Kidney (tissue), 14 donors: ENCODE data around the gene CCDC192. TPM values are rescaled to one million over a fixed set of nuclear protein-coding genes. Genes with fewer than 3 reads are reported as not detected.

Experiments
- DNase-seq, 5 donors: peaks; one replicate each; pipeline ENCODE4 v3.0.0-alpha.2; 2013 to 2020
- FAIRE-seq: peaks from 2 replicates; lab custom pipeline; 2012; peaks lifted over from hg19 to GRCh38; lab: Jason Lieb, UNC
- H3K27ac ChIP-seq, 2 donors: one replicate each; pipeline ENCODE4 v1.7.0; 2013; ENCODE audit warnings: low read depth in 2 of 2, low read length in 2 of 2, inconsistent platforms in 1 of 2
- H3K27me3 ChIP-seq: one replicate; pipeline ENCODE4 v1.7.1; 2013; ENCODE audit warnings: low read length, inconsistent platforms; ENCODE audit not compliant: control insufficient read depth, insufficient read depth
- H3K36me3 ChIP-seq, 3 donors: one replicate each; pipeline versions ENCODE4 v1.7.0 to v1.7.1; 2013; ENCODE audit warnings: low read length in 3 of 3, control low read depth in 1 of 3, inconsistent platforms in 1 of 3; ENCODE audit not compliant: insufficient read depth in 3 of 3, control insufficient read depth in 2 of 3
- H3K4me1 ChIP-seq, 3 donors: one replicate each; pipeline versions ENCODE4 v1.7.0 to v1.7.1; 2013; ENCODE audit warnings: low read length in 3 of 3, inconsistent platforms in 1 of 3, low read depth in 1 of 3; ENCODE audit not compliant: control insufficient read depth in 2 of 3, insufficient read depth in 2 of 3
- H3K4me3 ChIP-seq, 3 donors: one replicate each; pipeline versions ENCODE4 v1.7.0 to v1.8.1; 2013; ENCODE audit warnings: low read length in 3 of 3, control low read depth in 1 of 3, inconsistent platforms in 1 of 3
- H3K9ac ChIP-seq, 3 donors: one replicate each; pipeline versions ENCODE4 v1.7.0 to v1.7.1; 2013; ENCODE audit warnings: low read length in 3 of 3, control low read depth in 1 of 3, inconsistent platforms in 1 of 3
- H3K9me3 ChIP-seq, 3 donors: one replicate each; pipeline versions ENCODE4 v1.7.0 to v1.7.1; 2013; ENCODE audit warnings: low read length in 3 of 3, control low read depth in 1 of 3, inconsistent platforms in 1 of 3; ENCODE audit not compliant: control insufficient read depth in 2 of 3, insufficient read depth in 1 of 3
- intact Hi-C: fragments of 100-400 bp; cut with DNase I; formaldehyde crosslinking; loops from one replicate; pipeline ENCODE4 v1.11.1; 2022
- polyA plus RNA-seq: library from polyadenylated mRNA; stranded (reverse); fragments of 350-450 nt; fragmentation: Illumina TruSeq; extraction: RNeasy Lipid Tissue Mini Kit (QIAGEN cat#74804); gene quantifications from one replicate; pipeline ENCODE4 v1.2.3, GENCODE V29; 2014; ENCODE audit warnings: low read depth, low replicate concordance; ENCODE audit not compliant: insufficient read depth
- total RNA-seq: library from RNA; stranded (reverse); fragmentation: NEBNext Ultra II Directional; extraction: Animal tissue kit (Norgen Biotek cat#: 25700); gene quantifications from one replicate; pipeline ENCODE4 v1.2.1, GENCODE V29; 2021
- TF ChIP-seq, protein P1 (sequence below): IDR thresholded peaks from 3 replicates; pipeline ENCODE4 v1.5.1; 2012; ENCODE audit warnings: mild to moderate bottlenecking, moderate library complexity, borderline replicate concordance; ENCODE audit not compliant: insufficient read depth; ENCODE audit errors: extremely low read depth
- donor health status: control.
- donor health status: control.
- donor health status: control.
- donor health status: control.
- donor health status: control.
- donor health status: DM: yes; HTN: yes; CAD: no.
- donor health status: Normal renal cell carcinoma (clear cell type).

The CCDC192 gene
- total and polyA plus RNA-seq, 2 donors from 2014 or later, result not detected

DNA sequence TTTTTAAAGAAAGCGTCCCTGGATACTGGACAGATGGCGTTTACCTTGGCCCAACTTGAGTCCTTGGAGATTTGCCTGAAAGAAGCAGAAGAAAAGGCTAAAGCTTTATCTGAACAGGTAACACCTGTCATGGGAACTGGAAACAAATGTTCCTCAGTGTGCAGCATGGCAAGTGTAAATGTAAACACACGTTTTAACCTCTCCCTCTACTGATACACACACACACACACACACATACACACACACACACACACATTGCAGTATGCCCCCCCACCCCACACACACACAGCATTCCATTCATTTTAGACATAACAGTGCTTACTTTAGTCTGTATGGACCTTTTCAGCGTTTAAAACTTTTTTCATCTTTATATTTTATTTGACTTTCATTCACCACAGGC lies 51.1 kb downstream of the CCDC192 start:
- TF ChIP-seq, protein P1, sequence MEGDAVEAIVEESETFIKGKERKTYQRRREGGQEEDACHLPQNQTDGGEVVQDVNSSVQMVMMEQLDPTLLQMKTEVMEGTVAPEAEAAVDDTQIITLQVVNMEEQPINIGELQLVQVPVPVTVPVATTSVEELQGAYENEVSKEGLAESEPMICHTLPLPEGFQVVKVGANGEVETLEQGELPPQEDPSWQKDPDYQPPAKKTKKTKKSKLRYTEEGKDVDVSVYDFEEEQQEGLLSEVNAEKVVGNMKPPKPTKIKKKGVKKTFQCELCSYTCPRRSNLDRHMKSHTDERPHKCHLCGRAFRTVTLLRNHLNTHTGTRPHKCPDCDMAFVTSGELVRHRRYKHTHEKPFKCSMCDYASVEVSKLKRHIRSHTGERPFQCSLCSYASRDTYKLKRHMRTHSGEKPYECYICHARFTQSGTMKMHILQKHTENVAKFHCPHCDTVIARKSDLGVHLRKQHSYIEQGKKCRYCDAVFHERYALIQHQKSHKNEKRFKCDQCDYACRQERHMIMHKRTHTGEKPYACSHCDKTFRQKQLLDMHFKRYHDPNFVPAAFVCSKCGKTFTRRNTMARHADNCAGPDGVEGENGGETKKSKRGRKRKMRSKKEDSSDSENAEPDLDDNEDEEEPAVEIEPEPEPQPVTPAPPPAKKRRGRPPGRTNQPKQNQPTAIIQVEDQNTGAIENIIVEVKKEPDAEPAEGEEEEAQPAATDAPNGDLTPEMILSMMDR, result no peak
- Histone ChIP-seq H3K27me3 (no peaks in the 10 kb centered on the region), H3K9me3 (no peaks in the 10 kb centered on the region), H3K27ac (no peak overlapping the region), H3K9ac (no peak overlapping the region), H3K36me3 (no peaks in the 10 kb centered on the region), H3K4me1 (no peaks in the 10 kb centered on the region), H3K4me3 (no peak overlapping the region)
- intact Hi-C loops, result no loop called here
- FAIRE-seq, result no peak
- DNase-seq, result peak in 2 of 5 donors; percentile 12 to 16

DNA sequence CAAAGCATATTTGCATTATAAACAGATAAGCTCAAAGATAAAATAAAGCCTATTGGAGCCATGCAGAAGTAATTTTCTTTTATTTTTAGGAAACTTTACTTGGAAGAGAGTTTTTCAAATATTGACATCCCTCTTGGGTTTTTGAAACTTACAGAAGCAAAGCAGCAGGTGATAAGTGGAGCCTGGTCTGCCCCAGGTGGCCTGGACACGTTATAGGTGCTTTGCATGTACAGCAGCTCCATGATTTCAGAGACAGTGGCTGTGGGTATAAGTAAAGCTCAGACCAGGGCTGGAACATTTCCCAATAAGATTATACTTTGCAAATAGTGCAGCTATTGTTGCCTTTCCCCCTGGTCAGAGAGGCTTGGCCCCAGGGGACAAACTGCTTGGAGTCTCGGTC lies 51.5 kb downstream of the CCDC192 start:
- H3K4me3 ChIP-seq, result no peak overlapping the region
- intact Hi-C loops, result no loop called here
- H3K9ac ChIP-seq, result no peak overlapping the region
- no peaks in the 10 kb centered on the region for H3K36me3 ChIP-seq
- H3K27ac ChIP-seq, result no peak overlapping the region
- TF ChIP-seq, protein P1, result no peak
- no peaks in the 10 kb centered on the region for H3K4me1 ChIP-seq
- no peaks in the 10 kb centered on the region for H3K27me3 ChIP-seq
- no peaks in the 10 kb centered on the region for H3K9me3 ChIP-seq
- no peak for DNase-seq
- FAIRE-seq, result no peak

DNA sequence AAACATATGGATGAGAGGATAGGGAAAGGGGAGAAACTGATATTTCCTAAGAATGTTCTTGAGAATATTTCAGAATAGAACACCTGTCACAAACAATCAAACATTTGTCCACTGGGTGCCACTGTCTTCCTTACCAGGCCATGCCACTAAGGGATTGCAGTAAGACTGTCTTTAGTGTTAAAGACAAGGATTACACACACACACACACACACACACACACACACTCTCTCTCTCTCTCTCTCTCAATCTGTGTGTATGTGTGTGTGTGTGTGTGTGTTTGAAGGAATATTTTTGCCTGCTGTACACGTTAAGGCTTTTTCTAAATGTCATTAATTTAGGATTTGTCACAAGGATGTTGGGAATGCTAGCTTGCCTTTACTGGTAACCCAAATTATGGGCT lies 54.4 kb downstream of the CCDC192 start:
- Histone ChIP-seq H3K9me3 (no peaks in the 10 kb centered on the region), H3K9ac (no peak overlapping the region), H3K27me3 (no peaks in the 10 kb centered on the region), H3K27ac (no peak overlapping the region), H3K36me3 (no peaks in the 10 kb centered on the region), H3K4me3 (no peak overlapping the region), H3K4me1 (no peaks in the 10 kb centered on the region)
- DNase-seq, result peak in 3 of 5 donors; percentile 42 to 68 (median 60)
- intact Hi-C loops, result no loop called here
- FAIRE-seq, result no peak
- TF ChIP-seq, protein P1, result peak; percentile 42

DNA sequence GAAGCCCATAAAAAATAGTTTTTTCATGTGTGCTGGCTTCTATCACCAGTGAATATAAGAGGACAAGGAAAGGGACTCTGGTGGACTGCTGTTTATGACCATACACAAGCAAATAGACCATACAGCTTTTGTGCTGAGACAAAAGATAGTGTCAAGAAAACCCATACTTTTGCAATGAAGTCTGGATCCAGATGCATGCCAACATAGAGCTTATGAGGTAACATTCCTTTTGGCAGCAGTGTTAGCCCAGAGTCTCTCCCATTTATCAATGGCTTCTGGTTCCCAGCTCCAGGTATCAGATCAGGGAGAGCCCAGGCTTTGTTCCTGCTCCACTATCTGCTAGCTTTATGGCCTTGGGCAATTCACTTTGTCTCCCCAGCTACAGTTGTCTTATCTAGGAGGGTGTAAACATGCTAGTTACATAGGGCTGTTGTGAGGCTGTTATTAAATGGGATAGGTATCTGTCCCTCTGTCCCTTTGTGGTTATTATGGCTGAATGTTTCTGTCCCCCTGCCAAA lies 55.6 kb downstream of the CCDC192 start:
- H3K4me1 ChIP-seq, result no peaks in the 10 kb centered on the region
- no peak overlapping the region for H3K27ac ChIP-seq
- H3K9ac ChIP-seq, result no peak overlapping the region
- no peak overlapping the region for H3K4me3 ChIP-seq
- intact Hi-C loops, result no loop called here
- no peaks in the 10 kb centered on the region for H3K27me3 ChIP-seq
- no peaks in the 10 kb centered on the region for H3K9me3 ChIP-seq
- TF ChIP-seq, protein P1, result no peak
- no peak for DNase-seq
- no peak for FAIRE-seq
- no peaks in the 10 kb centered on the region for H3K36me3 ChIP-seq
